ENCODE data around the gene RHOD.

Gene RHOD

DNA sequence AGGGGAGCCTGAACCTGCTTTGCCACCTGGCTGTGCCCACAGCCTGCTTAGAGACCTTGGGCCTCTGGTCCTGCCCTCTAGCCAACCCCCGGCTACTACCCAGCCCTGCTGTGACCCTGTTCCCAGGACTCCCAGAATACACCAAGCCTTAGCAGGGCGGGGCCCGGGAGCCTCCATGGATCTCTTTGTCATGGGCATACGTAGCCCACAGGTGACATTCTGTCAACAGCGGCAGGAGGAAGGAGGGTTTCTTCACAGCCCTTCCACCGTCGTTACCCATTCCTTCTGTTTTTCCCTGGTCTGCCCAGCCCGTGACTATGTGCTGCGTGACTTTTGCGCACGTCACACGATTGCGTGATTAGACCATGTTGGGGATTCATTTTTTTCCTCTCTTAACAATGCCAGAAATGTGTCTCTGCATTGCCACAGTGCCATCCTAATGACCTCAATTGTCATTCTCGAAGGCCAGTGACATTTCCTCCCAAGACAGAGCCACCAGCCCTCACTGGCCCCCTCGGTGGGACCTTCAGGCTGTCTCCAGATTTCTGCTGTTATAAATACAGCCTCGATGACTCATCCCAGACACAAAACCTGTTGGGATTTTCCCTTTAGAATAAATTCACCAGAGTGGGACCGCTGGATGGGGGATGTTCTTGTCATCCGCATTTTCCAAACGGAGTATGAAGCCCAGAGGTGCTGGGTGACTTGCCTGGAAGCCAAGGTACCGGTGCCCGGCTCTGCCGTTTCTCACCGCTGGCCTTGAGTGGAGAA is 24.7 kb upstream of the RHOD start:
- H3K4me3 ChIP-seq (ENCODE audit: low read length) = no peak overlapping the region
- no peak for DNase-seq (ENCODE audit: low read depth)
- TF ChIP-seq, protein P1, sequence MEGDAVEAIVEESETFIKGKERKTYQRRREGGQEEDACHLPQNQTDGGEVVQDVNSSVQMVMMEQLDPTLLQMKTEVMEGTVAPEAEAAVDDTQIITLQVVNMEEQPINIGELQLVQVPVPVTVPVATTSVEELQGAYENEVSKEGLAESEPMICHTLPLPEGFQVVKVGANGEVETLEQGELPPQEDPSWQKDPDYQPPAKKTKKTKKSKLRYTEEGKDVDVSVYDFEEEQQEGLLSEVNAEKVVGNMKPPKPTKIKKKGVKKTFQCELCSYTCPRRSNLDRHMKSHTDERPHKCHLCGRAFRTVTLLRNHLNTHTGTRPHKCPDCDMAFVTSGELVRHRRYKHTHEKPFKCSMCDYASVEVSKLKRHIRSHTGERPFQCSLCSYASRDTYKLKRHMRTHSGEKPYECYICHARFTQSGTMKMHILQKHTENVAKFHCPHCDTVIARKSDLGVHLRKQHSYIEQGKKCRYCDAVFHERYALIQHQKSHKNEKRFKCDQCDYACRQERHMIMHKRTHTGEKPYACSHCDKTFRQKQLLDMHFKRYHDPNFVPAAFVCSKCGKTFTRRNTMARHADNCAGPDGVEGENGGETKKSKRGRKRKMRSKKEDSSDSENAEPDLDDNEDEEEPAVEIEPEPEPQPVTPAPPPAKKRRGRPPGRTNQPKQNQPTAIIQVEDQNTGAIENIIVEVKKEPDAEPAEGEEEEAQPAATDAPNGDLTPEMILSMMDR (conservative IDR thresholded peaks at IDR 0.05; ENCODE audit: low read depth, low read length) = no peak

DNA sequence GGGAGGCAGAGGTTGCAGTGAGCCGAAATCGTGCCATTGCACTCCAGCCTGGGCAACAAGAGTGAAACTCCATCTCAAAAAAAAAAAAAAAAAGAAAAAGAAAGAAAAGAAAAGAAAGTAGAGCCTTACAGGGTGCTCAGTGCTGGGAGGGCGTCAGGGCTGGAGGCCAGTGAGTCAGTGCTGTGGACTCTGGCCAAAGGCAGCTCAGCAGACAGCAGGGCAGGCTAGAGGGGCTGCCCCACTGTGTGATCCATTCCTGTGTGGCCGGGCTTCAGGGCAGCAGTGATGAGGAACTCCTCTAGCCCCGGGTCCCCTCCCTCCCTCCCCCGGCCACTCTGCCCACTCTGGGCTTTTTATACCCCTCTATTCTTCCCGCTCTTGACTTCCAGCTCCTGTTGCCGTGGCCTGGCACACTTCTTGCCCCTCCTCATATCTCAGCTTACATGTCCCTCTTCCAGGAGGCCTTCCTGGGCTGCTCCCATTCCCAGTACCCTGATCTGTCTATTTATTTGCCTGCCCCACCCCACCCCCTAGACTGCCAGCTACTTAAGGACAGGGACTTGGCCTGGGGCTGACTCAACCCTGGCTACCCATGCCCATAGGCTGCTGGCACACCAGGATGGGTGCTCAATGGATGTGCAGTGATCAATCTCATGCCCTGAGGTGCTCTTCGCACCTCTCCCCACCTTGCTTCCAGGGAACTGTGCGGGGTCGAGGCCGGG is 23.7 kb upstream of the RHOD start:
- peak; percentile 60 for DNase-seq (ENCODE audit: low read depth)
- no peak overlapping the region for H3K4me3 ChIP-seq (ENCODE audit: low read length)
- TF ChIP-seq, protein P1 (conservative IDR thresholded peaks at IDR 0.05; ENCODE audit: low read depth, low read length) = no peak

DNA sequence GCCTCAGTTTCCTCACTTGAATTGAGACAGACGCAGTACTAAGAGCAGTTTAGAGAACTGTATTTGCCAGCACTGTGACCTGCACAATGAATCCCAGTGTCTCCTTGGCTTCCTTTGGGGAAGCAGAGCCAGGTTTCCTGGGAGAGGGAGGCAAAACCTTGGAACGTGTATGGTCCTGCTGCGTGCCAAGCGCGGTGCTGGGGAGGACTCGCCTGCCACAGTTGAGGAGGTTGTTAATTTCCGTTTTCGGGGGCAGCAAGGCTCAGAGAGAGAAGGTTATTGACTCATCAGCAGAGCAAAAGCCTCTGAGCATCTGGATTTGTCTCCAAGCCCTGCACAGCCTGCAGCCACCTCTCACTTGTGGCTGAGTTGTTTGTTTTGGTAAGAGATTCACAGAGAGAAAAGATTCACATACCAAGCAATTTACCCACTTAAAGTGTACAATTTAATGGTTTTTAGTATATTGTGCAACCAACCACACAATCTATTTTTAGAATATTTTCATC is 22.9 kb upstream of the RHOD start:
- no peak for DNase-seq (ENCODE audit: low read depth)
- H3K4me3 ChIP-seq (ENCODE audit: low read length) = no peak overlapping the region
- TF ChIP-seq, protein P1 (conservative IDR thresholded peaks at IDR 0.05; ENCODE audit: low read depth, low read length) = no peak

DNA sequence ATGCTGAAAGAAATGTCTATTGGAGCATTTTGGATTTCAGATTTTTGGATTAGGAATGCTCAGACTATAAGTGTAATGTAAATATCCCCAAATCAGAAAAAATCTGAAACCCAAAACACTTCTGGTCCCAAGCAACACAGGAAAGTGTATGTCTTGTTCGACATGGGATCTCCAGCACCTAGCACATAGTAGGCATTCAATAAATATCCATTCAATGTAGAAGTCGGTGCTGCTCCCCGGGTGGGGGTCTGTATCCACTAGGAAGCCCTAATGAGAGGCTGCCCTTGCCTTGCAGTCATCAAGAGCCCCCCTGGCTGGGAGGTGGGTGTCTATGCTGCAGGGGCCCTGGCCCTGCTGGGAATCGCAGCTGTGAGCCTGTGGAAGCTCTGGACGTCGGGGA is 22.3 kb upstream of the RHOD start:
- TF ChIP-seq, protein P1 (conservative IDR thresholded peaks at IDR 0.05; ENCODE audit: low read depth, low read length) = no peak
- DNase-seq (ENCODE audit: low read depth) = no peak
- H3K4me3 ChIP-seq (ENCODE audit: low read length) = no peak overlapping the region

DNA sequence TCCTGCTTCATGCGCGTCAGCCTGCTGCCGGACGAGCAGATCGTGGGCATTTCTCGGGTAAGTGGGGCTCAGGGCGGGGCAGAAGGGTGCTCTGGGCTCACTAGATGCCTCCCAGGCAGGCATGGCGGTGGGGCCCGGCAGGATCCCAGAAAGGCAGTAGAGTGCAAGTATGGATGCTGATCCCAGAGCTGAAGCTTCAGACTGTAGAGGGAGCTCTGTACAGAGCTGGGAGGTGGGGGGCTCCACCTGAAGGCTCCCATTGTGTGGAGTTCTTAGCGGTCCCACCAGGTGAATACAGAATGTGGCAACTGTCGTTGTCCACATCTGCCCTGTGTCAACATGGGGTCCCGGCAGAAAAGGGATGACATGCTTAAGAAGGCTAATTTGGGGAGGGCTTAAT is 16.5 kb upstream of the RHOD start:
- no peak overlapping the region for H3K4me3 ChIP-seq (ENCODE audit: low read length)
- no peak for DNase-seq (ENCODE audit: low read depth)
- TF ChIP-seq, protein P1 (conservative IDR thresholded peaks at IDR 0.05; ENCODE audit: low read depth, low read length) = peak; percentile 2

DNA sequence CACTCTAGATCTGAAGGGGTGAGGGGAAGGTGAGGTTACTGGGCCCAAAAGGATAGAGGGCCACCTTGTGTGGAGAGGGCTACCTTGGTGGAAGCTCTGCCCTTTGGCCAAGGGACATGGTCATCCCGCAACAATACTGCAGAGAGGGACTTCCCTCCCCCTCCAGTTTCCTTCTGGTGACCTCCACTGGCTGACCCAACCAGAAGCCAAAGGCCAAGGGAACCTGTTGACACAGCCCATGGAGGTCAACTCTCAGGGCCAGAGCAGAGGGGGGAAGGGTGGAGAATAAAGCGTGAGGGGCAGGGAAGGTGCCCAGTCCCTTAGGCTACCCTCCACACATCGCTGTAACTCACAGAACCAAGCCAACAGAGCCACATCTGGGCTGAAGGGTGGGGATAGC is 15.0 kb upstream of the RHOD start:
- no peak overlapping the region for H3K4me3 ChIP-seq (ENCODE audit: low read length)
- no peak for DNase-seq (ENCODE audit: low read depth)
- TF ChIP-seq, protein P1 (conservative IDR thresholded peaks at IDR 0.05; ENCODE audit: low read depth, low read length) = no peak

Measured in retinal pigment epithelial cell (primary cell).